Kidney (tissue), 14 donors: ENCODE data around the gene CNOT10. TPM values are rescaled to one million over a fixed set of nuclear protein-coding genes. Genes with fewer than 3 reads are reported as not detected.

Experiments used
- DNase-seq, 5 donors: peaks; one replicate each; pipeline ENCODE4 v3.0.0-alpha.2; 2013 to 2020
- FAIRE-seq: peaks from 2 replicates; lab custom pipeline; 2012; peaks lifted over from hg19 to GRCh38; lab: Jason Lieb, UNC
- H3K27ac ChIP-seq, 2 donors: one replicate each; pipeline ENCODE4 v1.7.0; 2013; ENCODE audit warnings: low read depth in 2 of 2, low read length in 2 of 2, inconsistent platforms in 1 of 2
- H3K27me3 ChIP-seq: one replicate; pipeline ENCODE4 v1.7.1; 2013; ENCODE audit warnings: low read length, inconsistent platforms; ENCODE audit not compliant: control insufficient read depth, insufficient read depth
- H3K36me3 ChIP-seq, 3 donors: one replicate each; pipeline versions ENCODE4 v1.7.0 to v1.7.1; 2013; ENCODE audit warnings: low read length in 3 of 3, control low read depth in 1 of 3, inconsistent platforms in 1 of 3; ENCODE audit not compliant: insufficient read depth in 3 of 3, control insufficient read depth in 2 of 3
- H3K4me1 ChIP-seq, 3 donors: one replicate each; pipeline versions ENCODE4 v1.7.0 to v1.7.1; 2013; ENCODE audit warnings: low read length in 3 of 3, inconsistent platforms in 1 of 3, low read depth in 1 of 3; ENCODE audit not compliant: control insufficient read depth in 2 of 3, insufficient read depth in 2 of 3
- H3K4me3 ChIP-seq, 3 donors: one replicate each; pipeline versions ENCODE4 v1.7.0 to v1.8.1; 2013; ENCODE audit warnings: low read length in 3 of 3, control low read depth in 1 of 3, inconsistent platforms in 1 of 3
- H3K9ac ChIP-seq, 3 donors: one replicate each; pipeline versions ENCODE4 v1.7.0 to v1.7.1; 2013; ENCODE audit warnings: low read length in 3 of 3, control low read depth in 1 of 3, inconsistent platforms in 1 of 3
- H3K9me3 ChIP-seq, 3 donors: one replicate each; pipeline versions ENCODE4 v1.7.0 to v1.7.1; 2013; ENCODE audit warnings: low read length in 3 of 3, control low read depth in 1 of 3, inconsistent platforms in 1 of 3; ENCODE audit not compliant: control insufficient read depth in 2 of 3, insufficient read depth in 1 of 3
- CTCF ChIP-seq: IDR thresholded peaks from 3 replicates; pipeline ENCODE4 v1.5.1; 2012; ENCODE audit warnings: mild to moderate bottlenecking, moderate library complexity, borderline replicate concordance; ENCODE audit not compliant: insufficient read depth; ENCODE audit errors: extremely low read depth
- intact Hi-C: fragments of 100-400 bp; cut with DNase I; formaldehyde crosslinking; loops from one replicate; pipeline ENCODE4 v1.11.1; 2022
- polyA plus RNA-seq: library from polyadenylated mRNA; stranded (reverse); fragments of 350-450 nt; fragmentation: Illumina TruSeq; extraction: RNeasy Lipid Tissue Mini Kit (QIAGEN cat#74804); gene quantifications from one replicate; pipeline ENCODE4 v1.2.3, GENCODE V29; 2014; ENCODE audit warnings: low read depth, low replicate concordance; ENCODE audit not compliant: insufficient read depth
- total RNA-seq: library from RNA; stranded (reverse); fragmentation: NEBNext Ultra II Directional; extraction: Animal tissue kit (Norgen Biotek cat#: 25700); gene quantifications from one replicate; pipeline ENCODE4 v1.2.1, GENCODE V29; 2021
- donor health status: control.
- donor health status: control.
- donor health status: control.
- donor health status: control.
- donor health status: control.
- donor health status: DM: yes; HTN: yes; CAD: no.
- donor health status: Normal renal cell carcinoma (clear cell type).

The CNOT10 gene
- total and polyA plus RNA-seq, 2 donors from 2014 or later: 19.0 to 34.0 TPM

- H3K27ac ChIP-seq: peak overlapping the region; percentile 22 to 52
- H3K27me3 ChIP-seq: peaks cover 35% of the 10 kb centered on the region
- H3K36me3 ChIP-seq: no peaks in the 10 kb centered on the region
- no peak for TF ChIP-seq CTCF
- DNase-seq (peak in 2 of 5 donors; percentile 35 to 59), FAIRE-seq (no peak)
- no peaks in the 10 kb centered on the region for H3K9me3 ChIP-seq
- intact Hi-C loops: no loop called here
- peak overlapping the region in 1 of 3 donors; percentile 33 for H3K9ac ChIP-seq
- peak overlapping the region; percentile 55 to 63 (median 61) for H3K4me3 ChIP-seq
- H3K4me1 ChIP-seq: peaks cover 0 to 12% (median 0%) of the 10 kb centered on the region in 3 donors
Measured at GRCh38 chr3:32818229-32818969, 133.4 kb downstream of the CNOT10 start.

- intact Hi-C loops: no loop called here
- TF ChIP-seq CTCF: no peak
- H3K9ac ChIP-seq: peak overlapping the region in 2 of 3 donors; percentile 33 to 49
- no peaks in the 10 kb centered on the region for H3K9me3 ChIP-seq
- peaks cover 35% of the 10 kb centered on the region for H3K27me3 ChIP-seq
- peaks cover 0 to 12% (median 0%) of the 10 kb centered on the region in 3 donors for H3K4me1 ChIP-seq
- no peaks in the 10 kb centered on the region for H3K36me3 ChIP-seq
- H3K27ac ChIP-seq: peak overlapping the region; percentile 22 to 52
- FAIRE-seq (no peak), DNase-seq (peak in 2 of 5 donors; percentile 42 to 54)
- peak overlapping the region; percentile 55 to 61 (median 55) for H3K4me3 ChIP-seq
Measured at GRCh38 chr3:32818970-32819511, 134.1 kb downstream of the CNOT10 start.

GRCh38 chr3:32819551-32820348, 134.8 kb downstream of the CNOT10 start:
- intact Hi-C loops: no loop called here
- H3K27me3 ChIP-seq: peaks cover 35% of the 10 kb centered on the region
- peaks cover 0 to 12% (median 0%) of the 10 kb centered on the region in 3 donors for H3K4me1 ChIP-seq
- no peaks in the 10 kb centered on the region for H3K9me3 ChIP-seq
- H3K4me3 ChIP-seq: peak overlapping the region; percentile 52 to 55 (median 55)
- DNase-seq (peak in 4 of 5 donors; percentile 52 to 77 (median 68)), FAIRE-seq (no peak)
- peak overlapping the region; percentile 9 to 23 for H3K27ac ChIP-seq
- no peak for TF ChIP-seq CTCF
- peak overlapping the region in 2 of 3 donors; percentile 20 to 49 for H3K9ac ChIP-seq
- H3K36me3 ChIP-seq: no peaks in the 10 kb centered on the region
